HEK293 (cell line): ENCODE results near the gene HPGD.

Experiments used
- CTCF ChIA-PET: fragments of 350-600 bp; formaldehyde crosslinking; extraction: SDS; loops from one replicate; lab custom pipeline; 2021; ENCODE audit warnings: antibody characterized with exemption; lab: Yijun Ruan, JAX
- POLR2A ChIA-PET: fragments of 300-600 bp; formaldehyde crosslinking; extraction: SDS; loops from one replicate; lab custom pipeline; 2020; ENCODE audit warnings: antibody characterized with exemption, inconsistent platforms; lab: Yijun Ruan, JAX
- H3K27ac ChIP-seq: fragments of 200-500 bp; sonication (Bioruptor generic); 2 replicates; pipeline ENCODE4 v1.5.1; 2014; ENCODE audit warnings: low read depth, low read length, control low read depth, inconsistent platforms; ENCODE audit errors: extremely low read depth
- H3K36me3 ChIP-seq, 2 experiments: fragments of 200-500 bp in 1 of 2; sonication (Bioruptor generic) in 1 of 2; 1 replicate in 1 of 2; 2 replicates in 1 of 2; pipeline ENCODE4 v1.5.1; 2014 to 2017; ENCODE audit warnings: inconsistent platforms in 2 of 2, low read length in 2 of 2; ENCODE audit not compliant: control insufficient read depth in 2 of 2, insufficient read depth in 1 of 2
- H3K4me1 ChIP-seq: fragments of 200-500 bp; sonication (Bioruptor generic); 2 replicates; pipeline ENCODE4 v1.5.1; 2014; ENCODE audit warnings: mild to moderate bottlenecking, low read length, inconsistent platforms; ENCODE audit not compliant: control insufficient read depth, insufficient read depth
- H3K4me3 ChIP-seq: 2 replicates; pipeline ENCODE4 v1.5.1; 2011; ENCODE audit warnings: low read depth, mild to moderate bottlenecking, control low read depth, low read length, moderate library complexity
- H3K9me3 ChIP-seq: fragments of 200-500 bp; sonication (Bioruptor generic); 2 replicates; pipeline ENCODE4 v1.5.1; 2014; ENCODE audit warnings: low read depth, low read length, inconsistent platforms; ENCODE audit not compliant: control insufficient read depth, insufficient read depth
- ELK4 ChIP-seq: IDR thresholded peaks from 2 replicates; pipeline ENCODE4 v1.6.1; 2011; ENCODE audit warnings: mild to moderate bottlenecking, low read depth, low read length, borderline replicate concordance
- HOXC10 ChIP-seq: sonication (generic); formaldehyde crosslinking; IDR thresholded peaks from 2 replicates; pipeline ENCODE4 v1.8.1; 2023; ENCODE audit warnings: mild to moderate bottlenecking, missing genetic modification reagents
- IKZF3 ChIP-seq: fragments of 450-650 bp; IDR thresholded peaks from 2 replicates; pipeline ENCODE4 v1.5.0; 2018; ENCODE audit warnings: missing biosample characterization, mild to moderate bottlenecking, missing genetic modification characterization, moderate library complexity
- KLF7 ChIP-seq: fragments of 450-650 bp; formaldehyde crosslinking; IDR thresholded peaks from 2 replicates; pipeline ENCODE4 v1.5.1; 2016; ENCODE audit warnings: missing biosample characterization, missing genetic modification characterization, borderline replicate concordance
- RBAK ChIP-seq: fragments of 450-650 bp; formaldehyde crosslinking; IDR thresholded peaks from 2 replicates; pipeline ENCODE4 v1.5.1; 2016; ENCODE audit warnings: missing biosample characterization, missing genetic modification characterization
- TCF7L2 ChIP-seq: IDR thresholded peaks from 2 replicates; pipeline ENCODE4 v1.6.1; 2011; ENCODE audit warnings: low read depth, mild to moderate bottlenecking, inconsistent platforms, low read length, moderate library complexity, borderline replicate concordance
- ZBTB11 ChIP-seq: fragments of 450-650 bp; formaldehyde crosslinking; conservative IDR thresholded peaks from 2 replicates; pipeline ENCODE4 v1.5.1; 2016; ENCODE audit warnings: low read depth, missing biosample characterization, missing genetic modification characterization
- ZBTB44 ChIP-seq: fragments of 450-650 bp; IDR thresholded peaks from 2 replicates; pipeline ENCODE4 v1.5.1; 2018; ENCODE audit warnings: missing biosample characterization, mild to moderate bottlenecking, missing genetic modification characterization
- ZBTB7A ChIP-seq: fragments of 450-650 bp; formaldehyde crosslinking; IDR thresholded peaks from 2 replicates; pipeline ENCODE4 v1.5.1; 2016; ENCODE audit warnings: low read depth, missing biosample characterization, missing genetic modification characterization
- ZNF112 ChIP-seq: fragments of 450-650 bp; formaldehyde crosslinking; IDR thresholded peaks from 2 replicates; pipeline ENCODE4 v1.5.0; 2017; ENCODE audit warnings: missing biosample characterization, missing genetic modification characterization
- ZNF138 ChIP-seq: fragments of 450-650 bp; formaldehyde crosslinking; IDR thresholded peaks from 2 replicates; pipeline ENCODE4 v1.5.1; 2016; ENCODE audit warnings: missing biosample characterization, missing genetic modification characterization, borderline replicate concordance
- ZNF148 ChIP-seq: fragments of 450-650 bp; formaldehyde crosslinking; IDR thresholded peaks from 2 replicates; pipeline ENCODE4 v1.5.0; 2017; ENCODE audit warnings: missing biosample characterization, missing genetic modification characterization, borderline replicate concordance
- ZNF214 ChIP-seq: fragments of 450-650 bp; formaldehyde crosslinking; IDR thresholded peaks from 2 replicates; pipeline ENCODE4 v1.5.1; 2017; ENCODE audit warnings: missing biosample characterization, mild to moderate bottlenecking, missing genetic modification characterization, borderline replicate concordance
- ZNF223 ChIP-seq: fragments of 450-650 bp; formaldehyde crosslinking; IDR thresholded peaks from 2 replicates; pipeline ENCODE4 v1.5.1; 2016; ENCODE audit warnings: missing biosample characterization, missing genetic modification characterization
- ZNF324 ChIP-seq: fragments of 450-650 bp; formaldehyde crosslinking; IDR thresholded peaks from 2 replicates; pipeline ENCODE4 v1.5.1; 2016; ENCODE audit warnings: missing biosample characterization, missing genetic modification characterization
- ZNF391 ChIP-seq: fragments of 450-650 bp; formaldehyde crosslinking; IDR thresholded peaks from 2 replicates; pipeline ENCODE4 v1.5.1; 2016; ENCODE audit warnings: low read depth, missing biosample characterization, missing genetic modification characterization, borderline replicate concordance
- ZNF398 ChIP-seq: fragments of 450-650 bp; formaldehyde crosslinking; IDR thresholded peaks from 2 replicates; pipeline ENCODE4 v1.5.1; 2017; ENCODE audit warnings: missing biosample characterization, missing genetic modification characterization
- ZNF596 ChIP-seq: fragments of 450-650 bp; IDR thresholded peaks from 2 replicates; pipeline ENCODE4 v1.5.0; 2018; ENCODE audit warnings: missing biosample characterization, mild to moderate bottlenecking, missing genetic modification characterization, moderate library complexity
- ZNF660 ChIP-seq: fragments of 450-650 bp; IDR thresholded peaks from 2 replicates; pipeline ENCODE4 v1.5.1; 2018; ENCODE audit warnings: missing biosample characterization, mild to moderate bottlenecking, missing genetic modification characterization
- ZNF707 ChIP-seq: fragments of 450-650 bp; formaldehyde crosslinking; IDR thresholded peaks from 2 replicates; pipeline ENCODE4 v1.5.1; 2016; ENCODE audit warnings: missing biosample characterization, missing genetic modification characterization
- ZNF830 ChIP-seq: fragments of 450-650 bp; IDR thresholded peaks from 2 replicates; pipeline ENCODE4 v1.5.0; 2018; ENCODE audit warnings: missing biosample characterization, missing genetic modification characterization, low read depth, mild to moderate bottlenecking, moderate library complexity
- ZXDB ChIP-seq: fragments of 450-650 bp; formaldehyde crosslinking; IDR thresholded peaks from 2 replicates; pipeline ENCODE4 v1.5.1; 2016; ENCODE audit warnings: missing biosample characterization, missing genetic modification characterization

HPGD gene

GRCh38 chr4:174516794-174517193, 5.5 kb downstream of the HPGD start:
- H3K36me3 ChIP-seq: no peaks in the 10 kb centered on the region
- TF ChIP-seq ZNF391 (tag by site-specific recombination) (no peak), TCF7L2 (no peak), HOXC10 (CRISPR knock-in tag) (no peak)
- no peaks in the 10 kb centered on the region for H3K4me1 ChIP-seq
- CTCF ChIA-PET: no interaction called here
- H3K9me3 ChIP-seq: no peaks in the 10 kb centered on the region
- POLR2A ChIA-PET: no interaction called here
- H3K4me3 ChIP-seq: no peak overlapping the region
- H3K27ac ChIP-seq: no peak overlapping the region

GRCh38 chr4:174516345-174516744, 5.9 kb downstream of the HPGD start:
- POLR2A ChIA-PET: no interaction called here
- CTCF ChIA-PET: no interaction called here
- Histone ChIP-seq H3K4me1 (no peaks in the 10 kb centered on the region), H3K27ac (no peak overlapping the region), H3K36me3 (no peaks in the 10 kb centered on the region), H3K4me3 (no peak overlapping the region), H3K9me3 (no peaks in the 10 kb centered on the region)
- TF ChIP-seq ZNF214: no peak
- no peak for TF ChIP-seq ZBTB7A
- TF ChIP-seq ELK4: no peak
- no peak for TF ChIP-seq ZNF148 (tag by site-specific recombination)
- no peak for TF ChIP-seq ZNF707 (tag by site-specific recombination)
- no peak for TF ChIP-seq IKZF3 (tag by site-specific recombination)
- TF ChIP-seq ZNF660: no peak
- no peak for TF ChIP-seq ZNF112 (tag by site-specific recombination)
- no peak for TF ChIP-seq ZNF398 (tag by site-specific recombination)
- no peak for TF ChIP-seq ZXDB (tag by site-specific recombination)
- no peak for TF ChIP-seq ZNF830 (tag by site-specific recombination)
- TF ChIP-seq ZNF324 (tag by site-specific recombination): no peak
- TF ChIP-seq ZNF223: no peak
- no peak for TF ChIP-seq ZBTB44
- no peak for TF ChIP-seq ZNF596 (tag by site-specific recombination)
- TF ChIP-seq RBAK: no peak
- no peak for TF ChIP-seq ZBTB11 (tag by site-specific recombination)
- TF ChIP-seq KLF7 (tag by site-specific recombination): no peak
- TF ChIP-seq ZNF138 (tag by site-specific recombination): no peak
